Measurements from ENCODE around the gene SYNPR.

GRCh38 chr3:63429905-63430304 is 151.8 kb downstream of the SYNPR start:
- no peak for TF ChIP-seq CREB5 (CRISPR knock-in tag; IDR thresholded peaks at IDR 0.05; ENCODE audit: low read depth)
- TF ChIP-seq PATZ1 (CRISPR knock-in tag; IDR thresholded peaks at IDR 0.05; ENCODE audit: borderline replicate concordance) = no peak
- no peak for TF ChIP-seq ZFP3 (CRISPR knock-in tag; IDR thresholded peaks at IDR 0.05)
- no peak for TF ChIP-seq ZNF565 (CRISPR knock-in tag; conservative IDR thresholded peaks at IDR 0.05; ENCODE audit: low read depth)
- TF ChIP-seq ESRRG (CRISPR knock-in tag; IDR thresholded peaks at IDR 0.05) = no peak
- no peak for TF ChIP-seq ARNTL (CRISPR knock-in tag; IDR thresholded peaks at IDR 0.05; ENCODE audit: borderline replicate concordance, low read depth)
- TF ChIP-seq RARB (CRISPR knock-in tag; IDR thresholded peaks at IDR 0.05) = no peak
- no peak for TF ChIP-seq TCF4 (CRISPR knock-in tag; IDR thresholded peaks at IDR 0.05; ENCODE audit: borderline replicate concordance)
- TF ChIP-seq OSR1 (CRISPR knock-in tag; IDR thresholded peaks at IDR 0.05) = no peak
- no peak for TF ChIP-seq POU6F1 (CRISPR knock-in tag; IDR thresholded peaks at IDR 0.05; ENCODE audit: borderline replicate concordance, low read depth)

Data from SK-N-SH treated with all-trans-retinoic acid at 6 μM for 48 hours (cell line).